MM.1S (cell line): Measurements from ENCODE around the gene COX4I1.

Experiments used
- EZH2phosphoT487 ChIP-seq: fragments of 300-600 bp; sonication (generic); IDR thresholded peaks from 2 replicates; pipeline ENCODE4 v1.6.1; 2018; ENCODE audit warnings: antibody characterized with exemption, low read length
- TF ChIP-seq, protein P1 (sequence below): fragments of 300-600 bp; sonication (generic); IDR thresholded peaks from 2 replicates; pipeline ENCODE4 v1.5.1; 2016; ENCODE audit warnings: antibody characterized with exemption, low read length, mixed read lengths

DNA sequence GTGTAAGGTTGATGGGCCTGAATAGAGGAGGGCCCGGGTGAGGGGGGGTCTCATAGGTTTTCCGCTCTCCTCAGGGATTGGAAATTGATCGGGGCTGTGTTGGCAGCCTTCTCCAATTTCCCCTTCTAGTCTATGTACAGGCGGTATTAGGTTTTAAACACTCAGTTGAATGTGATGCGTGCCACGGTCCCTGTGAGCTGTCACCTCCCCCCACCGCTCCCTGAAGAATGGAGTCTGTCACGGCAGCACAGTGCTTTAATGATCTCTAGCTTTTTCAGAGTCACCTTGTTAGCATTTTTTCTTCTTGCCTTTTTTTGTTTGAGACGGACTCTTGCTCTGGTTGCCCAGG is 800 bp downstream of the COX4I1 start:
- TF ChIP-seq, protein P1, sequence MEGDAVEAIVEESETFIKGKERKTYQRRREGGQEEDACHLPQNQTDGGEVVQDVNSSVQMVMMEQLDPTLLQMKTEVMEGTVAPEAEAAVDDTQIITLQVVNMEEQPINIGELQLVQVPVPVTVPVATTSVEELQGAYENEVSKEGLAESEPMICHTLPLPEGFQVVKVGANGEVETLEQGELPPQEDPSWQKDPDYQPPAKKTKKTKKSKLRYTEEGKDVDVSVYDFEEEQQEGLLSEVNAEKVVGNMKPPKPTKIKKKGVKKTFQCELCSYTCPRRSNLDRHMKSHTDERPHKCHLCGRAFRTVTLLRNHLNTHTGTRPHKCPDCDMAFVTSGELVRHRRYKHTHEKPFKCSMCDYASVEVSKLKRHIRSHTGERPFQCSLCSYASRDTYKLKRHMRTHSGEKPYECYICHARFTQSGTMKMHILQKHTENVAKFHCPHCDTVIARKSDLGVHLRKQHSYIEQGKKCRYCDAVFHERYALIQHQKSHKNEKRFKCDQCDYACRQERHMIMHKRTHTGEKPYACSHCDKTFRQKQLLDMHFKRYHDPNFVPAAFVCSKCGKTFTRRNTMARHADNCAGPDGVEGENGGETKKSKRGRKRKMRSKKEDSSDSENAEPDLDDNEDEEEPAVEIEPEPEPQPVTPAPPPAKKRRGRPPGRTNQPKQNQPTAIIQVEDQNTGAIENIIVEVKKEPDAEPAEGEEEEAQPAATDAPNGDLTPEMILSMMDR = no peak
- no peak for TF ChIP-seq EZH2phosphoT487
